ENCODE data around the gene CTH. TPM values are rescaled to one million over a fixed set of nuclear protein-coding genes. Genes with fewer than 3 reads are reported as not detected.
"Not testable (repeated sequence)": the region's sequence is repeated elsewhere in the genome, so short reads cannot be mapped to it uniquely, and the experiment has no call there.

CTH gene
- total RNA-seq (1 to 10 TPM; 6.5 to 8.1 TPM), polyA plus RNA-seq (ENCODE audit: insufficient read length in 6 of 6) (10 to 100 TPM in 1 of 6 donors, 1 to 10 TPM in 5; 6.7 to 10.3 (median 8.1) TPM)
- long read RNA-seq, donor 1, partial matches to known transcripts = 0 of 2 reads
- long read RNA-seq, donor 1, other reads (novel, unspliced or antisense) = 0 of 2 reads
- long read RNA-seq, donor 2, partial matches to known transcripts = 0 of 3 reads
- long read RNA-seq, donor 2, other reads (novel, unspliced or antisense) = 0 of 3 reads
- long read RNA-seq, donor 3, partial matches to known transcripts = 0 of 4 reads
- long read RNA-seq, donor 3, other reads (novel, unspliced or antisense) = 0 of 4 reads
- long read RNA-seq, donor 4, partial matches to known transcripts = 1 of 5 reads
- long read RNA-seq, donor 4, other reads (novel, unspliced or antisense) = 0 of 5 reads
- long read RNA-seq, donor 5, partial matches to known transcripts = 0 of 3 reads
- long read RNA-seq, donor 5, other reads (novel, unspliced or antisense) = 0 of 3 reads
- long read RNA-seq, donor 6, partial matches to known transcripts = 0 of 3 reads
- long read RNA-seq, donor 6, other reads (novel, unspliced or antisense) = 0 of 3 reads
- long read RNA-seq, donor 7, partial matches to known transcripts = 0 of 3 reads
- long read RNA-seq, donor 7, other reads (novel, unspliced or antisense) = 0 of 3 reads
- long read RNA-seq, donor 8, partial matches to known transcripts = 0 of 1 reads
- long read RNA-seq, donor 8, other reads (novel, unspliced or antisense) = 0 of 1 reads
- long read RNA-seq, donor 9 = 0 reads
- long read RNA-seq, donor 10, transcript CTH-202 (12 exons, 1,805 nt) = major isoform, 5 of 5 reads
- long read RNA-seq, donor 10, partial matches to known transcripts = 0 of 5 reads
- long read RNA-seq, donor 10, other reads (novel, unspliced or antisense) = 0 of 5 reads
- long read RNA-seq, donor 11, partial matches to known transcripts = 0 of 2 reads
- long read RNA-seq, donor 11, other reads (novel, unspliced or antisense) = 0 of 2 reads
- long read RNA-seq, donor 12, partial matches to known transcripts = 0 of 1 reads
- long read RNA-seq, donor 12, other reads (novel, unspliced or antisense) = 0 of 1 reads

DNA sequence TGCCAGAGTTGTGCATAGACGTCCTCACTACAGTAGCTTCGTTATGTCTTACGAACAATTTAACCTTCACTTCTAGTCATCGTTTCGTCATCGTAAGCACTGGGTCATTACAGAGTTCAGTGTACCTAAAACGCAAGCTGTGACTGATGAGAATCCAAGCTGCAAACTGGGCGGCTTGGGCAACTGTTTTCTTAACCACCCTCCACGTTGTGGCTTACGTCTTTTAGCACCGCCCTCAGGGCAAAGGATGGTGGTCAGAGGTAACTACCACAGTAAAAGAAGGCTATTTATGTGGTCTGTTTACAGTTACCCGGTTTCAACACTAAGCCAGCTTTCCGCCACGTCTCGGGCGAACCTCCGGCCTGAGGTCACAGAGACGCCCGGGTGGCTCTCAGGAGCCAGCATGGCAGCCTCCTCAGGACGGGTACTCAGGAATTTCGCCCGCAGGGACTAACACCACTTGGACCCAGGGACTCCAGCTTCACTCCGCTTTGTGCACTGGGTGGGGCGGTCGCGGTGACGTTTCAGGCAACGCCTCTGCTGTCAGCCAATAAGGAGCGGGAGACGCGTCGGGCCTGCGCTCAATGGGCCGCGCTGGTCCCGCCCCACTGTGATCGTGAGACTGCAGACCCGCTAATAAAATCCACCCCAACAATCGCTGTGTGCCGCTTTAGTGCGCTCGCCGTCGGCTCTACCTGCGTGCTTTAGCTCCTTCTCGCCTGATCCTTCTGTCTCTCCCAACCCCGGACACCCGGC, at the start of gene CTH:
Gene CTH, plus strand, starts transcription at position 665 of the 756 bp plus-strand sequence. CDS start 148 bp downstream, outside the sequence.
- no peaks in the 10 kb centered on the region for H3K9me3 ChIP-seq
- DNase-seq (peak; percentile 96 to 99 (median 97)), ATAC-seq (peak; percentile 99)
- peaks cover 0 to 11% of the 10 kb centered on the region in 2 donors for H3K4me1 ChIP-seq
- intact Hi-C loops (cut with DNase I) = no loop called here
- TF ChIP-seq, protein P1, sequence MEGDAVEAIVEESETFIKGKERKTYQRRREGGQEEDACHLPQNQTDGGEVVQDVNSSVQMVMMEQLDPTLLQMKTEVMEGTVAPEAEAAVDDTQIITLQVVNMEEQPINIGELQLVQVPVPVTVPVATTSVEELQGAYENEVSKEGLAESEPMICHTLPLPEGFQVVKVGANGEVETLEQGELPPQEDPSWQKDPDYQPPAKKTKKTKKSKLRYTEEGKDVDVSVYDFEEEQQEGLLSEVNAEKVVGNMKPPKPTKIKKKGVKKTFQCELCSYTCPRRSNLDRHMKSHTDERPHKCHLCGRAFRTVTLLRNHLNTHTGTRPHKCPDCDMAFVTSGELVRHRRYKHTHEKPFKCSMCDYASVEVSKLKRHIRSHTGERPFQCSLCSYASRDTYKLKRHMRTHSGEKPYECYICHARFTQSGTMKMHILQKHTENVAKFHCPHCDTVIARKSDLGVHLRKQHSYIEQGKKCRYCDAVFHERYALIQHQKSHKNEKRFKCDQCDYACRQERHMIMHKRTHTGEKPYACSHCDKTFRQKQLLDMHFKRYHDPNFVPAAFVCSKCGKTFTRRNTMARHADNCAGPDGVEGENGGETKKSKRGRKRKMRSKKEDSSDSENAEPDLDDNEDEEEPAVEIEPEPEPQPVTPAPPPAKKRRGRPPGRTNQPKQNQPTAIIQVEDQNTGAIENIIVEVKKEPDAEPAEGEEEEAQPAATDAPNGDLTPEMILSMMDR (IDR thresholded peaks at IDR 0.05) = no peak
- H3K4me3 ChIP-seq = peak within 1 kb of the TSS; percentile 59 to 63
- H3K27ac ChIP-seq = peak within 1 kb of the TSS; percentile 93 to 97
- H3K36me3 ChIP-seq = no peaks in the 10 kb centered on the region
- H3K27me3 ChIP-seq = no peaks in the 10 kb centered on the region

DNA sequence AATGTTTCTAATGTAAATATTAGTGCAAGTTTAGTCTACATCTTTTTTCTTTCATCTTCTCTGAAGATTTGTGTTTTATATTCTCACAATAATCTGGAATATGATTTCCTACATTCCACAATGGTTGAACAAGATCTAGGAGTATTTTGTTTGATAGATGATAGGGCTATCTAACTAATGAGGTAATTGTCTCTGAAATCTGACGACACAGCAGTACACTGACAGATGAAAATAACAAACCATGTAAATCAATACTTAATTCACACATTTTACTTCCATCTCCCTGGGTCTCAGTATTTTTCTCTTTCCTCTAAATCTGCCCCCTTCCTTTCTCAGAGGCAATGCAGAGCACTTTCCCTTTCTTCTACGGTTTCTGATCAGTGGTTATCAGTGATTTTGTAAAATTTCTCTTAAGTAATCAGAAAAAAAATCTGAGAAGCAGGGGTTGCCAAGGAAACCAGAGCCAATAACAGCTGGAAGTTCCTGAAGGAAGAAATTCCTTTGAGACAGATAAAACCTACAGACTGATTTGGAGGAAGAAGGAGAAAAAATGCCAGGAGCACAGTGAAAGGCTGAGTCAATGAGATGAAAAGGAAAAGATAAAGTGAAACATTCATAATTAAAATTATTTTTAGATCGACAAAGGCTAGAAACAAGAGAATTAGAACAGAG, 49.2 kb upstream of the CTH start:
- H3K36me3 ChIP-seq = no peaks in the 10 kb centered on the region
- ATAC-seq (no peak), DNase-seq (peak in 1 of 4 donors; percentile 13)
- TF ChIP-seq, protein P1 (IDR thresholded peaks at IDR 0.05) = no peak
- H3K4me3 ChIP-seq = no peak overlapping the region
- H3K4me1 ChIP-seq = no peaks in the 10 kb centered on the region
- H3K27ac ChIP-seq = no peak overlapping the region
- no peaks in the 10 kb centered on the region for H3K27me3 ChIP-seq
- intact Hi-C loops (cut with DNase I) = no loop called here
- H3K9me3 ChIP-seq = no peaks in the 10 kb centered on the region

DNA sequence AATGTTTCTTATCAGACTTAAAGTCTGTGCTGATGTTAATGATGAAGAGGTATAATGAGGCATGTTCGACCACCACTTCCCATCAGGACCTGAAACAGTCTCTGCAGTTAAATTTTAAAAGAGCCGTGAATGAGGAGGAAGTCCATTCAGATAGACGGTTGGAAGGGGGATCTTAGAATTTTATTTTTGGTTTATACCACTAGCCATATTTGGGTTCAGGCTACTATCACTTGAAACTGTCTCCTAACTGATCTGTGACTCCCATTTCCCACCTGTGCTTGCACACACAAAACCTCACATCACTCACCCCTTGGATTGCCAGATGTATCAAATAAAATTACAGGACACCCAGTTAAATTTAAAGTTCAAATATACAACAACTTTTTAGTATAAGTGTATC, 46.6 kb upstream of the CTH start:
- TF ChIP-seq, protein P1 (IDR thresholded peaks at IDR 0.05) = no peak
- Histone ChIP-seq H3K36me3 (no peaks in the 10 kb centered on the region), H3K27ac (no peak overlapping the region), H3K9me3 (no peaks in the 10 kb centered on the region), H3K4me3 (no peak overlapping the region), H3K4me1 (no peaks in the 10 kb centered on the region), H3K27me3 (no peaks in the 10 kb centered on the region)
- DNase-seq = no peak
- ATAC-seq = no peak
- intact Hi-C loops (cut with DNase I) = no loop called here

DNA sequence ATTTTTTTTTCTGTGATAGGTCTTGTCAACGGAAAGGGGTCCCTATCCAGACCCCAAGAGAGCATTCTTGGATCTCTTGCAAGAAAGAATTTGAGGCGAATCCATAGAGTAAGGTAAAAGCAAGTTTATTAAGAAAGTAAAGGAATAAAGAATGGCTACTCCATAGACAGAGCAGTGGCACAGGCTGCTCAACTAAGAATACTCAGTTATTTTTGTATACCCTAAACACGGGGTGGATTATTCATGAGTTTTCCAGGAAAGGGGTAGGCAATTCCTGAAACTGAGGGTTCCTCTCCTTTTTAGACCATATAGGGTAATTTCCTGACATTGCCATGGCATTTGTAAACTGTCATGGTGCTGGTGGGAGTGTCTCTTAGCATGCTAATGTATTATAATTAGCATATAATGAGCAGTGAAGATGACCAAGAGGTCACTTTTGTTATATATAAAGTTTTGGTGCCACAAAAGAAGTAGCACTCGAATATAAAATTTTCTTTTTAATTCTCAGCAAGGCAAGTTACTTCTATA, 44.6 kb upstream of the CTH start:
- intact Hi-C loops (cut with DNase I); H3K27me3 ChIP-seq; H3K4me1 ChIP-seq; ATAC-seq; DNase-seq; H3K4me3 ChIP-seq; H3K9me3 ChIP-seq; H3K36me3 ChIP-seq; H3K27ac ChIP-seq: not testable (repeated sequence)

DNA sequence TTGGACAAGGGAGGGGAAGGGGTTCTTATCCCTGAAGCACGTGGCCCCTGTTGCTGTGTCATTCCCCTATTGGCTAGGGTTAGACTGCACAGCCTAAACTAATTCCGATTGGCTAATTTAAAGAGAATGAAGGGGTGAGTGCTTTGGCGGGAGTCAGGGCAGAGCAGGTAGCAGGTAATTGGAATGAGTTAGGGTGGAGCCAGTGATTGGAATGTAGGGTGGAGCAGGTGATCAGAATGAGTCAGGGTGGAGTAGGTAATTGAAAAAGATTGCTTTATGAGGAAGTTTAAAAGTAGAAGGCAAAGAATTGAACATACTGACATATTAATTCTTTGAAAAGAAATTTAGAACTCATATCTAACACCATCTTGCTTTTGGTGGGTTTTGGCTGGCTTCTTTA, 44.1 kb upstream of the CTH start:
- intact Hi-C loops (cut with DNase I); ATAC-seq; H3K9me3 ChIP-seq; H3K36me3 ChIP-seq; H3K27ac ChIP-seq; H3K4me3 ChIP-seq; DNase-seq; H3K4me1 ChIP-seq; H3K27me3 ChIP-seq: not testable (repeated sequence)

DNA sequence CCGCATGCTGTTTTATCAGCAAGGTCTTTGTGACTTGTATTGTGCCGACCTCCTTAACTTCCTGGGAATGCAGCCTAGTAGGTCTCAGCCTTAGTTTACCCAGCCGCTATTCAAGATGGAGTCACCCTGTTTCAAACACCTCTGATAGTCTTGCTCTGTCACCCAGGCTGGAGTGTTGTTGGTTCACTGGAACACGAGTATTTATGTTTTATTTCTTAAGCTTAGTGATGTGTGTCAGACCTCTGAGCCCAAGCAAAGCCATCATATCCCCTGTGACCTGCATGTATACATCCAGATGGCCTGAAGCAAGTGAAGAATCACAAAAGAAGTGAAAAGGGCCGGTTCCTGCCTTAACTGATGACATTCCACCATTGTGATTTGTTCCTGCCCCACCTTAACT, 43.7 kb upstream of the CTH start:
- H3K4me1 ChIP-seq; DNase-seq; H3K4me3 ChIP-seq; H3K9me3 ChIP-seq; intact Hi-C loops (cut with DNase I); H3K36me3 ChIP-seq; H3K27me3 ChIP-seq; ATAC-seq; H3K27ac ChIP-seq: not testable (repeated sequence)

DNA sequence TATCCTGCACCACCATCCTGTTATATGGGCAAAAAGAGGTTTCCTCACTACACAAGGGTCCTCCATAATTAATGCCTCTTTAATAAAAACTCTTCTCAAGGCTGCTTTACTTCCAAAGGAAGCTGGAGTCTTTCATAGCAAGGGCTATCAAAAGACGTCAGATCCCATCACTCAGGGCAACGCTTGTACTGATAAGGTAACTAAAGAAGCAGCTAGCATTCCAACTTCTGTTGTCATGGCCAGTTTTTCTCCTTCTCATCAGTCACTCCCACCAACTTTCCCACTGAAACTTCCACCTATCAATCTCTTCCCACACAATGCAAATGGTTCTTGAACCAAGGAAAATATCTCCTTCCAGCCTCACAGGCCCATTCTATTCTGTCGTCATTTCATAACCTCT, 39.5 kb upstream of the CTH start:
- H3K4me3 ChIP-seq; ATAC-seq; intact Hi-C loops (cut with DNase I); H3K9me3 ChIP-seq; H3K4me1 ChIP-seq; H3K27me3 ChIP-seq; DNase-seq; H3K27ac ChIP-seq; H3K36me3 ChIP-seq: not testable (repeated sequence)
